ENCODE results near the gene PNP. TPM values are rescaled to one million over a fixed set of nuclear protein-coding genes. Genes with fewer than 3 reads are reported as not detected.
"Not testable (repeated sequence)": the region's sequence is repeated elsewhere in the genome, so short reads cannot be mapped to it uniquely, and the experiment has no call there.

The PNP gene
- total and polyA plus RNA-seq, 2 donors = 12.5 to 25.9 TPM

- no peak overlapping the region for H3K27ac ChIP-seq (ENCODE audit: low read depth)
- no peak for DNase-seq (ENCODE audit: extremely low spot score)
- H3K4me1 ChIP-seq (ENCODE audit: insufficient read depth) = no peaks in the 10 kb centered on the region
- H3K36me3 ChIP-seq (ENCODE audit: insufficient read depth) = no peaks in the 10 kb centered on the region
- no peak overlapping the region for H3K4me3 ChIP-seq (ENCODE audit: low read depth, low read length)
- WGBS = 93% methylated on average over 7 of the region's 7 CpGs
Observed at GRCh38 chr14:20438664-20439063, 30.5 kb upstream of the PNP start.

- H3K4me1 ChIP-seq (ENCODE audit: insufficient read depth) = no peaks in the 10 kb centered on the region
- no peak overlapping the region for H3K4me3 ChIP-seq (ENCODE audit: low read depth, low read length)
- no peak overlapping the region for H3K27ac ChIP-seq (ENCODE audit: low read depth)
- 86% methylated on average over 5 of the region's 5 CpGs for WGBS
- no peaks in the 10 kb centered on the region for H3K36me3 ChIP-seq (ENCODE audit: insufficient read depth)
- no peak for DNase-seq (ENCODE audit: extremely low spot score)
Observed at GRCh38 chr14:20440465-20440864, 28.7 kb upstream of the PNP start.

GRCh38 chr14:20440882-20441281, 28.3 kb upstream of the PNP start:
- H3K27ac ChIP-seq (ENCODE audit: low read depth) = no peak overlapping the region
- no peaks in the 10 kb centered on the region for H3K4me1 ChIP-seq (ENCODE audit: insufficient read depth)
- 78% methylated on average over 5 of the region's 5 CpGs for WGBS
- H3K36me3 ChIP-seq (ENCODE audit: insufficient read depth) = no peaks in the 10 kb centered on the region
- no peak for DNase-seq (ENCODE audit: extremely low spot score)
- no peak overlapping the region for H3K4me3 ChIP-seq (ENCODE audit: low read depth, low read length)

GRCh38 chr14:20441461-20441860, 27.7 kb upstream of the PNP start:
- Histone ChIP-seq H3K4me1 (ENCODE audit: insufficient read depth) (no peaks in the 10 kb centered on the region), H3K36me3 (ENCODE audit: insufficient read depth) (no peaks in the 10 kb centered on the region), H3K27ac (ENCODE audit: low read depth) (no peak overlapping the region), H3K4me3 (ENCODE audit: low read depth, low read length) (no peak overlapping the region)
- WGBS = 92% methylated on average over 2 of the region's 2 CpGs
- no peak for DNase-seq (ENCODE audit: extremely low spot score)

GRCh38 chr14:20443650-20444049, 25.6 kb upstream of the PNP start:
- not testable (repeated sequence) for H3K36me3 ChIP-seq (ENCODE audit: insufficient read depth); H3K4me3 ChIP-seq (ENCODE audit: low read depth, low read length); H3K27ac ChIP-seq (ENCODE audit: low read depth); DNase-seq (ENCODE audit: extremely low spot score); H3K4me1 ChIP-seq (ENCODE audit: insufficient read depth)
- WGBS = 83% methylated on average over 2 of the region's 4 CpGs

- peaks cover 9% of the 10 kb centered on the region for H3K36me3 ChIP-seq (ENCODE audit: insufficient read depth)
- 97% methylated on average over 5 of the region's 5 CpGs for WGBS
Observed at GRCh38 chr14:20446889-20447288, 22.3 kb upstream of the PNP start.

GRCh38 chr14:20452831-20453230, 16.4 kb upstream of the PNP start:
- whole genome bisulfite sequencing = 89% methylated on average over 8 of the region's 8 CpGs
- H3K36me3 ChIP-seq (ENCODE audit: insufficient read depth) = not testable (repeated sequence)

More at GRCh38 chr14:20446889-20447288, 22.3 kb upstream of the PNP start:
- H3K4me1 ChIP-seq (ENCODE audit: insufficient read depth) = no peaks in the 10 kb centered on the region
- no peak overlapping the region for H3K27ac ChIP-seq (ENCODE audit: low read depth)
- H3K4me3 ChIP-seq (ENCODE audit: low read depth, low read length) = no peak overlapping the region
- no peak for DNase-seq (ENCODE audit: extremely low spot score)

GRCh38 chr14:20454516-20455354, 14.5 kb upstream of the PNP start, which contains the start of the genes APEX1 and OSGEP:
Gene APEX1 (plus strand): TSS chr14:20455226. CDS start chr14:20455646, 420 bp downstream.
Gene OSGEP (minus strand): TSS chr14:20454812. CDS start chr14:20454683, 129 bp downstream.
- Histone ChIP-seq H3K36me3 (ENCODE audit: insufficient read depth) (peaks cover 2% of the 10 kb centered on the region), H3K4me1 (ENCODE audit: insufficient read depth) (peaks cover 2% of the 10 kb centered on the region), H3K4me3 (ENCODE audit: low read depth, low read length) (peak within 1 kb of the TSS; percentile 67), H3K27ac (ENCODE audit: low read depth) (peak within 1 kb of the TSS; percentile 87)
- WGBS = under 1% methylated on average over 56 of the region's 56 CpGs
- peak; percentile 99 for DNase-seq (ENCODE audit: extremely low spot score)

More at GRCh38 chr14:20452831-20453230, 16.4 kb upstream of the PNP start:
- H3K4me1 ChIP-seq (ENCODE audit: insufficient read depth); DNase-seq (ENCODE audit: extremely low spot score); H3K27ac ChIP-seq (ENCODE audit: low read depth); H3K4me3 ChIP-seq (ENCODE audit: low read depth, low read length): not testable (repeated sequence)

GRCh38 chr14:20455355-20456300, 13.6 kb upstream of the PNP start:
- DNase-seq (ENCODE audit: extremely low spot score) = no peak
- H3K36me3 ChIP-seq (ENCODE audit: insufficient read depth) = peaks cover 2% of the 10 kb centered on the region
- WGBS = under 1% methylated on average over 39 of the region's 39 CpGs
- H3K4me1 ChIP-seq (ENCODE audit: insufficient read depth) = peaks cover 2% of the 10 kb centered on the region
- peak overlapping the region; percentile 82 for H3K27ac ChIP-seq (ENCODE audit: low read depth)
- peak overlapping the region; percentile 67 for H3K4me3 ChIP-seq (ENCODE audit: low read depth, low read length)

- Histone ChIP-seq H3K36me3 (ENCODE audit: insufficient read depth) (peaks cover 2% of the 10 kb centered on the region), H3K27ac (ENCODE audit: low read depth) (no peak overlapping the region), H3K4me1 (ENCODE audit: insufficient read depth) (peaks cover 2% of the 10 kb centered on the region), H3K4me3 (ENCODE audit: low read depth, low read length) (no peak overlapping the region)
- no peak for DNase-seq (ENCODE audit: extremely low spot score)
- WGBS = 82% methylated on average over 13 of the region's 13 CpGs
Observed at GRCh38 chr14:20456971-20457370, 12.2 kb upstream of the PNP start.

- 61% methylated on average over 8 of the region's 8 CpGs for WGBS
- Histone ChIP-seq H3K4me3 (ENCODE audit: low read depth, low read length) (no peak overlapping the region), H3K4me1 (ENCODE audit: insufficient read depth) (peaks cover 2% of the 10 kb centered on the region), H3K36me3 (ENCODE audit: insufficient read depth) (peaks cover 2% of the 10 kb centered on the region), H3K27ac (ENCODE audit: low read depth) (no peak overlapping the region)
- no peak for DNase-seq (ENCODE audit: extremely low spot score)
Observed at GRCh38 chr14:20458031-20458789, 11.0 kb upstream of the PNP start.

- DNase-seq (ENCODE audit: extremely low spot score) = no peak
- Histone ChIP-seq H3K4me1 (ENCODE audit: insufficient read depth) (peaks cover 2% of the 10 kb centered on the region), H3K36me3 (ENCODE audit: insufficient read depth) (peaks cover 2% of the 10 kb centered on the region), H3K27ac (ENCODE audit: low read depth) (peak overlapping the region; percentile 94), H3K4me3 (ENCODE audit: low read depth, low read length) (peak overlapping the region; percentile 94)
- WGBS = 6% methylated on average over 32 of the region's 32 CpGs
Observed at GRCh38 chr14:20460458-20461224, 8.6 kb upstream of the PNP start.
